Measurements from ENCODE around the gene RGS3. TPM values are rescaled to one million over a fixed set of nuclear protein-coding genes. Genes with fewer than 3 reads are reported as not detected.

Gene RGS3
- total RNA-seq, 1 donor from 2014 or later: 92.5 TPM

DNA sequence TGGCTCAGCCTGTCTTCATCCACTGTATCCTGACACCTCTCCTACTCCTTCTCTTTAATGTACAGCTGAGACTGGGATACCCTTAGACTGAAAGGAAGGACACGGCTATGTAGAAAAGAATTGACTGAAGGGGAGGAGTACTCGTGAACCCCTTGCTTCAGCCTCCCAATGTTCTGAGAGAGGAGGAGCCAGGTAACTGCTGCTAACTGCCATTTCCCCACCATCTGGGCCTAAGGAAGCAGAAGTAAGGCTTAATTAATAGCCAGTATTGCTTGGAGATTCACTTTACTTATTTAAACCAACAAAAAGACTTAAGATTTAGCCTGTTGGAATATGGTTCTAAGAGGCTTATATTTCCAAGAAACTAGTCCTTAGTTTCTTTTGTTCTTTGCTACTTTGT, 18.8 kb upstream of the RGS3 start:
- H3K9ac ChIP-seq (ENCODE audit: low read length): no peak overlapping the region
- no peak overlapping the region for H2AFZ ChIP-seq (ENCODE audit: low read depth, low read length)
- H4K20me1 ChIP-seq (ENCODE audit: insufficient read depth, low read length): no peaks in the 10 kb centered on the region
- no peaks in the 10 kb centered on the region for H3K36me3 ChIP-seq (ENCODE audit: insufficient read depth, low read length)
- no peaks in the 10 kb centered on the region for H3K27me3 ChIP-seq (ENCODE audit: insufficient read depth, low read length)
- H3K4me1 Mint-ChIP-seq (ENCODE audit: low read depth, unreplicated experiment): no peaks in the 10 kb centered on the region
- no peak for TF ChIP-seq EZH2 (IDR thresholded peaks at IDR 0.05; ENCODE audit: insufficient read depth, low read length)
- no peak for TF ChIP-seq CTCF (IDR thresholded peaks at IDR 0.05; ENCODE audit: insufficient read depth, low read depth, low read length)
- DNase-seq (ENCODE audit: low read depth) (no peak), FAIRE-seq (no peak)
- no peak overlapping the region for H3K4me3 Mint-ChIP-seq (ENCODE audit: unreplicated experiment)
- H3K27me3 Mint-ChIP-seq (ENCODE audit: low read depth, unreplicated experiment): no peaks in the 10 kb centered on the region
- H3K27ac ChIP-seq (ENCODE audit: low read depth, low read length): no peak overlapping the region
- no peak overlapping the region for H3K4me2 ChIP-seq (ENCODE audit: low read length)
- H3K27ac Mint-ChIP-seq (ENCODE audit: unreplicated experiment): peak overlapping the region; percentile 26
- H3K4me3 ChIP-seq (ENCODE audit: insufficient read depth, low read depth, low read length): no peak overlapping the region
- no peaks in the 10 kb centered on the region for H3K79me2 ChIP-seq (ENCODE audit: insufficient read depth, low read length)
- no peaks in the 10 kb centered on the region for H3K4me1 ChIP-seq (ENCODE audit: insufficient read depth, low read length)
- H3K9me3 Mint-ChIP-seq (ENCODE audit: unreplicated experiment): no peaks in the 10 kb centered on the region
- no peaks in the 10 kb centered on the region for H3K36me3 Mint-ChIP-seq (ENCODE audit: low read depth, unreplicated experiment)
- no peaks in the 10 kb centered on the region for H3K9me3 ChIP-seq (ENCODE audit: insufficient read depth, low read depth, low read length)

DNA sequence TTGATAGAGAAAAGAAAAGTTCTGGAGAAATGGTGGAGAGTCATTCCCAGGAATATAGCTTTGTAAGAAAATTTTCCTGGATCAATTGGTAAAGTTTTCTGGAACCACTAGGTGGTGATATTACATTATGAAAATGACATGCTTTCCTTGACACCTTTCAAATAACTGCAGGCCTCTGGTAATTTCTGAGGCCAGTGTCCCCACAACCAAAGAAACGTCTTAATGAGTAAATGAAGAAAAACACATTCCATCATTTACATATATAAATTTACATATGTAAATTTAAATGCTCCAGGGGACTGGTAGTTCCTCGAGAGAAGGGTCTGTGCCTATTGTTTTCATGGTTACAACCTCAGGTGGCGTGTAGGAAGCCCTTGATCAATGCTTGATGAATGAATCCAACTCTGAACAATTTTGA, 17.2 kb upstream of the RGS3 start:
- no peak overlapping the region for H2AFZ ChIP-seq (ENCODE audit: low read depth, low read length)
- Mint-ChIP-seq H3K36me3 (ENCODE audit: low read depth, unreplicated experiment) (no peaks in the 10 kb centered on the region), H3K9me3 (ENCODE audit: unreplicated experiment) (no peaks in the 10 kb centered on the region), H3K27ac (ENCODE audit: unreplicated experiment) (no peak overlapping the region), H3K4me3 (ENCODE audit: unreplicated experiment) (no peak overlapping the region), H3K4me1 (ENCODE audit: low read depth, unreplicated experiment) (no peaks in the 10 kb centered on the region), H3K27me3 (ENCODE audit: low read depth, unreplicated experiment) (peaks cover 2% of the 10 kb centered on the region)
- TF ChIP-seq CTCF (IDR thresholded peaks at IDR 0.05; ENCODE audit: insufficient read depth, low read depth, low read length) (peak; percentile 49), EZH2 (IDR thresholded peaks at IDR 0.05; ENCODE audit: insufficient read depth, low read length) (no peak)
- H3K9ac ChIP-seq (ENCODE audit: low read length): no peak overlapping the region
- H3K27me3 ChIP-seq (ENCODE audit: insufficient read depth, low read length): no peaks in the 10 kb centered on the region
- no peaks in the 10 kb centered on the region for H3K4me1 ChIP-seq (ENCODE audit: insufficient read depth, low read length)
- H4K20me1 ChIP-seq (ENCODE audit: insufficient read depth, low read length): no peaks in the 10 kb centered on the region
- H3K79me2 ChIP-seq (ENCODE audit: insufficient read depth, low read length): no peaks in the 10 kb centered on the region
- DNase-seq (ENCODE audit: low read depth) (peak; percentile 23), FAIRE-seq (peak; percentile 77)
- H3K9me3 ChIP-seq (ENCODE audit: insufficient read depth, low read depth, low read length): no peaks in the 10 kb centered on the region
- H3K4me2 ChIP-seq (ENCODE audit: low read length): no peak overlapping the region
- H3K36me3 ChIP-seq (ENCODE audit: insufficient read depth, low read length): no peaks in the 10 kb centered on the region
- H3K4me3 ChIP-seq (ENCODE audit: insufficient read depth, low read depth, low read length): no peak overlapping the region
- no peak overlapping the region for H3K27ac ChIP-seq (ENCODE audit: low read depth, low read length)

GRCh38 chr9:113449376-113449775, 14.2 kb upstream of the RGS3 start:
- Histone ChIP-seq H3K9ac (ENCODE audit: low read length) (no peak overlapping the region), H3K27me3 (ENCODE audit: insufficient read depth, low read length) (no peaks in the 10 kb centered on the region), H3K79me2 (ENCODE audit: insufficient read depth, low read length) (no peaks in the 10 kb centered on the region), H3K4me1 (ENCODE audit: insufficient read depth, low read length) (no peaks in the 10 kb centered on the region), H3K36me3 (ENCODE audit: insufficient read depth, low read length) (no peaks in the 10 kb centered on the region), H3K4me2 (ENCODE audit: low read length) (no peak overlapping the region), H4K20me1 (ENCODE audit: insufficient read depth, low read length) (no peaks in the 10 kb centered on the region), H3K4me3 (ENCODE audit: insufficient read depth, low read depth, low read length) (no peak overlapping the region), H3K27ac (ENCODE audit: low read depth, low read length) (no peak overlapping the region), H3K9me3 (ENCODE audit: insufficient read depth, low read depth, low read length) (no peaks in the 10 kb centered on the region), H2AFZ (ENCODE audit: low read depth, low read length) (no peak overlapping the region)
- Mint-ChIP-seq H3K27ac (ENCODE audit: unreplicated experiment) (no peak overlapping the region), H3K9me3 (ENCODE audit: unreplicated experiment) (no peaks in the 10 kb centered on the region), H3K4me3 (ENCODE audit: unreplicated experiment) (no peak overlapping the region), H3K36me3 (ENCODE audit: low read depth, unreplicated experiment) (no peaks in the 10 kb centered on the region), H3K27me3 (ENCODE audit: low read depth, unreplicated experiment) (peaks cover 2% of the 10 kb centered on the region), H3K4me1 (ENCODE audit: low read depth, unreplicated experiment) (peaks cover 2% of the 10 kb centered on the region)
- no peak for FAIRE-seq
- no peak for DNase-seq (ENCODE audit: low read depth)
- TF ChIP-seq EZH2 (IDR thresholded peaks at IDR 0.05; ENCODE audit: insufficient read depth, low read length) (no peak), CTCF (IDR thresholded peaks at IDR 0.05; ENCODE audit: insufficient read depth, low read depth, low read length) (no peak)

All from astrocyte (in vitro differentiated cells and primary cell).